GM23248 (cell line): ENCODE data around the gene FARS2.

Experiments used
- EZH2 ChIP-seq: fragments of 200-600 bp; sonication (generic); IDR thresholded peaks from 2 replicates; pipeline ENCODE4 v1.6.1; 2018; ENCODE audit warnings: antibody characterized with exemption, mild to moderate bottlenecking; ENCODE audit not compliant: insufficient read depth, poor library complexity, severe bottlenecking
- EZH2phosphoT487 ChIP-seq: fragments of 200-600 bp; sonication (generic); IDR thresholded peaks from 2 replicates; pipeline ENCODE4 v1.6.1; 2018; ENCODE audit warnings: antibody characterized with exemption, moderate library complexity, mild to moderate bottlenecking, low read depth; ENCODE audit not compliant: insufficient read depth

DNA sequence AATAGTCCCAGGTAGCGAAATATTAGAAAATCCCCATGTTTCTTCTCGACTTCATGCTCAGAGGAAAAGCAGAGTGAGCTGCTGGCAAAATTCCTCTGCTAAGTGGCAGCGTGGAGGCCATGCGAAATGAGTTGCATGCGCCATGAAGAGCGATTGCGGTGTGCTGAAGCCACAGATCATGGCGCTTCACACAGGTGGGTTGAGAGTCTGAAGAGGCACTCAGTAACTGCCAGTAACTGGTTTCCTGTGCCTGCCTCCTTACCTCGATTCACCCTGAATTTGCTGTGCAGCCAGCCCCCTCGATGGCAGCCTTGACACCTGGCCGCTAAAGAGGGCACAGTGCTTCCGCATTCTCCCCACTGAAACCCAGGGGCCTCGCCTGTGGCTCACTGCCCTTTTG lies 443.9 kb downstream of the FARS2 start:
- TF ChIP-seq EZH2phosphoT487, result no peak
- no peak for TF ChIP-seq EZH2
